22Rv1 (cell line): ENCODE data around the gene PFDN5.

Experiments
- H3K27ac ChIP-seq: fragments of 450-650 bp; 2 replicates; pipeline ENCODE4 v1.5.1; 2017
- ZFX ChIP-seq: fragments of 450-650 bp; IDR thresholded peaks from 2 replicates; pipeline ENCODE4 v1.6.1; 2017; ENCODE audit warnings: antibody characterized with exemption, borderline replicate concordance
- TF ChIP-seq, protein P1 (sequence below): fragments of 450-650 bp; IDR thresholded peaks from 2 replicates; pipeline ENCODE4 v1.5.1; 2017; ENCODE audit warnings: mild to moderate bottlenecking

The PFDN5 gene

GRCh38 chr12:53299454-53300180 lies 4.3 kb downstream of the PFDN5 start, which contains the start of gene MYG1:
TSS of gene MYG1 (plus strand) at chr12:53299695. CDS start at chr12:53299738, 43 bp downstream.
- H3K27ac ChIP-seq, result peak within 1 kb of the TSS; percentile 82
- no peak for TF ChIP-seq ZFX
- TF ChIP-seq, protein P1, sequence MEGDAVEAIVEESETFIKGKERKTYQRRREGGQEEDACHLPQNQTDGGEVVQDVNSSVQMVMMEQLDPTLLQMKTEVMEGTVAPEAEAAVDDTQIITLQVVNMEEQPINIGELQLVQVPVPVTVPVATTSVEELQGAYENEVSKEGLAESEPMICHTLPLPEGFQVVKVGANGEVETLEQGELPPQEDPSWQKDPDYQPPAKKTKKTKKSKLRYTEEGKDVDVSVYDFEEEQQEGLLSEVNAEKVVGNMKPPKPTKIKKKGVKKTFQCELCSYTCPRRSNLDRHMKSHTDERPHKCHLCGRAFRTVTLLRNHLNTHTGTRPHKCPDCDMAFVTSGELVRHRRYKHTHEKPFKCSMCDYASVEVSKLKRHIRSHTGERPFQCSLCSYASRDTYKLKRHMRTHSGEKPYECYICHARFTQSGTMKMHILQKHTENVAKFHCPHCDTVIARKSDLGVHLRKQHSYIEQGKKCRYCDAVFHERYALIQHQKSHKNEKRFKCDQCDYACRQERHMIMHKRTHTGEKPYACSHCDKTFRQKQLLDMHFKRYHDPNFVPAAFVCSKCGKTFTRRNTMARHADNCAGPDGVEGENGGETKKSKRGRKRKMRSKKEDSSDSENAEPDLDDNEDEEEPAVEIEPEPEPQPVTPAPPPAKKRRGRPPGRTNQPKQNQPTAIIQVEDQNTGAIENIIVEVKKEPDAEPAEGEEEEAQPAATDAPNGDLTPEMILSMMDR, result peak; percentile 43

- peak overlapping the region; percentile 82 for H3K27ac ChIP-seq
Measured at GRCh38 chr12:53300187-53300586, 4.8 kb downstream of the PFDN5 start.

GRCh38 chr12:53302903-53303302 lies 7.6 kb downstream of the PFDN5 start:
- H3K27ac ChIP-seq, result peak overlapping the region; percentile 15; the same call in 1 of the 2 replicates
- TF ChIP-seq, protein P1, result no peak
- no peak for TF ChIP-seq ZFX

More at GRCh38 chr12:53300187-53300586, 4.8 kb downstream of the PFDN5 start:
- TF ChIP-seq ZFX, result no peak
- TF ChIP-seq, protein P1, result no peak

DNA sequence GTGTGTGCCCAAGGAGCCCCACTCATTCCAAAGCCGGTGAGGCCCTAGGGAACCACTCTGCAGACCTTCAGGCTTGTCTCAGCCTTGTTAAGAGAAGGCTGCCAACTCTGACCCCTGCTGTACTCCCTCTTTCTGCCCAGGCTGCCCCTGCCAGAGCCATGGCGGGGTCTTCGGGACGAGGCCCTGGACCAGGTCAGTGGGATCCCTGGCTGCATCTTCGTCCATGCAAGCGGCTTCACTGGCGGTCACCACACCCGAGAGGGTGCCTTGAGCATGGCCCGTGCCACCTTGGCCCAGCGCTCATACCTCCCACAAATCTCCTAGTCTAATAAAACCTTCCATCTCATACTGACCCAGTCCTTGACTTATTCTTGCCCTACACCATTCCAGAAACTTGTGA lies 11.5 kb downstream of the PFDN5 start:
- TF ChIP-seq, protein P1, result no peak
- TF ChIP-seq ZFX, result no peak
- H3K27ac ChIP-seq, result no peak overlapping the region

DNA sequence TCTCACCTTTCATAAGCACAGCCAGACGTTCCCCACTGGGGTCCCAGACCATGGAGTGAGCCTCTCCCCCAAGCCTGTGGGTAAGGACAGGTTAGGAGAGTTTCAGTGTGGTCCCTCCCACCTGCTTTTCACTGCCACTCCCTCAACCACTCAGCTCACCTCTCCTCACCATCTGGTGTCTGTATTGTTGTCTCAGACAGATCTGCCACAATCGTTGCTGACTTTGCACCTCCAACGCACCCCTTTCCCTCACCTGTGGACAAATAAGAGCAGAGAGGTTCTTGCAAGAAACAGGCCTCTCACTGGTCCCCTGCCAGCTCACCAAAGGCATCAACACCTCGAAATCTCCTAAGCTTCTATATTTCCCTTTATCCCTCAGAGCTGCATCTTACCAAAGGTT lies 12.9 kb downstream of the PFDN5 start:
- no peak overlapping the region for H3K27ac ChIP-seq
- TF ChIP-seq, protein P1, result no peak
- TF ChIP-seq ZFX, result no peak

DNA sequence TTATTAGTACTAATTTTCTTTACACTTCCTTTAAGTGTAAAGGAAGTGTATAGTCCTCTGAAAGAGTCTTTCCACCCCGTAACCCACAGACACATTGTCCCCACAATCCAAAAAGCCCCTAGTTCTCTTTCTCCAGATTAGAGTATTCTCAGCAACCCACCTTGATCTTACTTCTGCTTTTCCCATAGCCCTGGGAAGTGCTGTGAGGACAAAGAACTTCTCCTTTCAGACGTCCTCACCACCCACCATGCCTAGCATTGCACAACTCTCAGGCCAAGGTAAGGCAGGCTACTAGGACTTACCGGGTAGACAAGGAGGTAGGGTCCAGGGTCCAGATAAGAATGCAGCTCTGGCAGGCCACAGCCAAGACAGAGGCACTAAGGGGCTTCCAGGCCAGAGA lies 18.7 kb downstream of the PFDN5 start:
- TF ChIP-seq ZFX, result no peak
- TF ChIP-seq, protein P1, result no peak
- H3K27ac ChIP-seq, result no peak overlapping the region
